HG02973 (cell line): ENCODE results near the gene LITAF.
A peak's percentile ranks its signal among the peaks of the same experiment; 100 is the strongest.
"Not testable (repeated sequence)": the region's sequence is repeated elsewhere in the genome, so short reads cannot be mapped to it uniquely, and the experiment has no call there.

Source experiments
- ATAC-seq: cut with Tn5 transposase; IDR thresholded peaks from one replicate; pipeline ENCODE4 v1.9.1; 2021; ENCODE audit warnings: moderate library complexity; ENCODE audit not compliant: unreplicated experiment

The LITAF gene

GRCh38 chr16:11576427-11577289 is 10.1 kb downstream of the LITAF start:
- ATAC-seq, result peak; percentile 39

- ATAC-seq, result no peak
Observed at GRCh38 chr16:11575223-11575589, 11.5 kb downstream of the LITAF start.

- ATAC-seq, result no peak
Observed at GRCh38 chr16:11572301-11572995, 14.3 kb downstream of the LITAF start.

- no peak for ATAC-seq
Observed at GRCh38 chr16:11571549-11571948, 15.2 kb downstream of the LITAF start.

- ATAC-seq, result no peak
Observed at GRCh38 chr16:11570806-11571205, 15.9 kb downstream of the LITAF start.

GRCh38 chr16:11570258-11570657 is 16.5 kb downstream of the LITAF start:
- ATAC-seq, result no peak

- ATAC-seq, result no peak
Observed at GRCh38 chr16:11566398-11566797, 20.3 kb downstream of the LITAF start.

- ATAC-seq, result no peak
Observed at GRCh38 chr16:11565665-11566064, 21.1 kb downstream of the LITAF start.

- no peak for ATAC-seq
Observed at GRCh38 chr16:11564046-11564926, 22.4 kb downstream of the LITAF start.

- no peak for ATAC-seq
Observed at GRCh38 chr16:11563493-11564040, 23.2 kb downstream of the LITAF start.

GRCh38 chr16:11562941-11563340 is 23.8 kb downstream of the LITAF start:
- no peak for ATAC-seq

GRCh38 chr16:11562411-11562810 is 24.3 kb downstream of the LITAF start:
- ATAC-seq, result no peak

GRCh38 chr16:11561856-11562255 is 24.9 kb downstream of the LITAF start:
- ATAC-seq, result no peak

GRCh38 chr16:11561454-11561805 is 25.3 kb downstream of the LITAF start:
- no peak for ATAC-seq

- ATAC-seq, result no peak
Observed at GRCh38 chr16:11560701-11561453, 25.8 kb downstream of the LITAF start.

- not testable (repeated sequence) for ATAC-seq
Observed at GRCh38 chr16:11558308-11558823, 28.4 kb downstream of the LITAF start.

GRCh38 chr16:11557801-11558200 is 28.9 kb downstream of the LITAF start:
- no peak for ATAC-seq

- ATAC-seq, result no peak
Observed at GRCh38 chr16:11556945-11557720, 29.6 kb downstream of the LITAF start.

- no peak for ATAC-seq
Observed at GRCh38 chr16:11556214-11556819, 30.4 kb downstream of the LITAF start.
